ENCODE measurements around the gene FAM151B.

The FAM151B gene

GRCh38 chr5:80591352-80591751 lies 103.5 kb downstream of the FAM151B start:
- DNase-seq, result no peak

DNA sequence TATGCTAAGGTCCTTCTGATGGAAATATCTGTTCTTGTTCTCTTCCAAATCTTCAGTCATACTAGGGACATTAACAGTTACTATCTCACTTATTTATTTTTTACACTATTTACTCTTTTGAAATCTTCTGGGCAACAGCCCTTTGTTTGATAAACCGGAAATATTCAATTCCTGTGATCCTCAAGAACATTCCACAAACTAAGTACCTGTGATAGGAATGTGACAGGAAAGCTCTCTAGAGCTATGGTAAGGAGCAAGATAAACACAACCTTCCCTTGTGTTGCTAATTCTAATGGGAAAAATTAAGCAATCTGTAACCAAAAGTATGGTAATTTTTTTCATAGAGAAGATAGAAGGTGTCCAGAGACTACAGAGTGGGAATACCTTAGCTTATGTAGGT lies 104.2 kb downstream of the FAM151B start:
- DNase-seq, result no peak
